HG03045 (cell line): ENCODE results near the gene RNF151.
A peak's percentile ranks its signal among the peaks of the same experiment; 100 is the strongest.

Experiments
- ATAC-seq: cut with Tn5 transposase; IDR thresholded peaks from one replicate; pipeline ENCODE4 v1.9.1; 2021; ENCODE audit warnings: mild to moderate bottlenecking, moderate library complexity; ENCODE audit not compliant: unreplicated experiment

Gene RNF151

DNA sequence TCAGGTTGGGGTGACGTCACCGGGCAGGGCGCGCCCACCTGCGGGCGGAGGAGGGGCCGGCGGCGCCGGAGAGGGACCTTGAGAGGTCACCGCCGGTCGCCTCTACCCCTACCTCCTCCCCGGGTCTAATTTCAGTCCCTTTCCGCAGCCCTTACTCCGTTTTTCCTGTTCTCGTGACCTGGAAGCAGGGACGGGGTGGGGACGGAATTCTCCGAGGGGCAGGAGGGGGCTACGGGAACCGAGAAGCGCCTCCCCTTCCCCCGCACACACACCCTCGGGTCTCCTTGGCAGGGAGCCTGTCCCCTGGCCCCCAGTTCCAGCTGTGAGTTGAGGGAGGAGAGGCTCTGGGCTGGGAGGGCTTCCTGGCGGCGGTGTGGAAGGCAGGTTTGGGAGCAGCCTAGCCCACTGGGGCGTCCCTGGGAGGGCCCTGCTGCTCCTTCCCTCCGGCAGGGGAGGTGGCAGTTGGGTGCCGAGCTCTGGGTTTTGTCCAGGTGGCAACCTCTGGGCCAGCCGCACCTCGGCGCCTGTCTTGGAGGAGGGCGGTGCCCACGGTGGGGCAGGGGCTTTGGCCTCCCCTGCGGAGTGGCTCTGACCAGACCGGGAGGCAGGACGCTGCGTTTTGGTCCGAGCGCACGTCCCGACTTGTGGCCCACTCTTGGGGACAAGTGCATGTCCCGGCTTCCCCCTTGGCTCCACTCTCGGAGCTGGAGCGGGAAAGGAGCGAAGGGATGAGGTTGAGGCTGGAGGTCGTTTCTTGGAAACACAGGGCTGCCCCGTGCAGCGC, 23.9 kb downstream of the RNF151 start:
- no peak for ATAC-seq

DNA sequence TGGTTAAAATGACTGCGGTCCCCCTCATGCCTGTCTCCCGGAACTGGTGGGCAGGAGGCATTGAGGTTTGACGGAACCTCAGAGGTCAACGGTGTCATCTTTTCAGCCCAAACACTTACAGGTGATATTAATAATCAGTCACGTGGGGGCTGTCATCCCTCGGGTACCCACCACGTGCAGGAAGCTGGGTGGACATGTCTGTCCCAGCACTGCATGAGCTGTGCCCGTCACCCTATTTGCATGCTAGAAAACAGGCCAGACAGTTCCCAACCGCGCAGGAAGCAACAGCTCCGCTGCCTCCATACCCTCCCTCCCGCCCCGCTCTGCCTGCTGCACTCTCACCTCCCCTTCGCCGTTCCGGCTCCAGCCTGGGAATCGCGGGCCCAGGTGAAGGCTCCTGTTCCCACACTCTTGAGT, 24.5 kb downstream of the RNF151 start:
- no peak for ATAC-seq

DNA sequence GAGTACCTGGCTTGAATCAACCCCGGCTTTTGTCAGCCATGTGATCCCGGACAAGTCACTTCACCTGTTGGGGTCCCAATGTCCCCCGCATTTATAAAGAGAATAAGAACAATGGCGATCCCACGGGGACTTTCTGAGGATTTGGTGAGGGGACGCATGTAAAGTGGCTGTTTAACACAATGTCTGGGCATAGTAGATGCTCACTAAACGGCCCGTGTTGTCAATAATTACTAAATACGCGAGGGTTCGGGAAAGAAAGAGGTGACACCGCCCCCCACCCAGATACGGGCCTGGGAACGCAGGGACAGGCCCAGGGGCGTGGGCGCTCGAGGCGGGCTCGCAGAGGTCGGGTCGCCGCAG, 24.9 kb downstream of the RNF151 start:
- no peak for ATAC-seq

DNA sequence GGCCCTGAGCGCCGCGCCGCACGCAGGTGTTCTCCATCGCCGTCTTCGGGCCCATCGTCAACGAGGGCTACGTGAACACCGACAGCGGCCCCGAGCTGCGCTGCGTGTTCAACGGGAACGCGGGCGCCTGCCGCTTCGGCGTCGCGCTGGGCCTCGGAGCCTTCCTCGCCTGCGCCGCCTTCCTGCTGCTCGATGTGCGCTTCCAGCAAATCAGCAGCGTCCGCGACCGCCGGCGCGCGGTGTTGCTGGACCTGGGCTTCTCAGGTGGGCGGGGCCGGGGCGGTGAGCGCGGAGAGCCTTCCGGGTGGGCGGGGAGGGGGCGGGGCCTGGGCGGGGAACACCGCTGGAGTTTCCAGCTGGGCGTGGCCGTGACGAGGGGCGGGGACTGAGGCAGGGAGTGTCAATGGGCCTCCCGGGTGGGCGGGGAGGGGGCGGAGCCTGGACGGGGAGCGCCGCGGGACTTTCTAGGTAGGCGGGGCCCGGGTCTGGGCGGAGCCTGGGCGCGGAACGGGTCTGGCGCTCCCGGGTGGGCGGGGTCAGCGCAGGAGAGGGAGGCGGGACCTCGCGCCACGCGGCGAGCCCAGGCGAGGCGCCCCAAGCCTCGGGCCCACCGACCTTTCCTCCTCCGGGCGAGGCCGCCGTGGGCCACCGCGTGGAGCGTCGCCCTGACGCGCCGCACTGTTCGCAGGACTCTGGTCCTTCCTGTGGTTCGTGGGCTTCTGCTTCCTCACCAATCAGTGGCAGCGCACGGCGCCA, 25.5 kb downstream of the RNF151 start:
- peak; percentile 50 for ATAC-seq

DNA sequence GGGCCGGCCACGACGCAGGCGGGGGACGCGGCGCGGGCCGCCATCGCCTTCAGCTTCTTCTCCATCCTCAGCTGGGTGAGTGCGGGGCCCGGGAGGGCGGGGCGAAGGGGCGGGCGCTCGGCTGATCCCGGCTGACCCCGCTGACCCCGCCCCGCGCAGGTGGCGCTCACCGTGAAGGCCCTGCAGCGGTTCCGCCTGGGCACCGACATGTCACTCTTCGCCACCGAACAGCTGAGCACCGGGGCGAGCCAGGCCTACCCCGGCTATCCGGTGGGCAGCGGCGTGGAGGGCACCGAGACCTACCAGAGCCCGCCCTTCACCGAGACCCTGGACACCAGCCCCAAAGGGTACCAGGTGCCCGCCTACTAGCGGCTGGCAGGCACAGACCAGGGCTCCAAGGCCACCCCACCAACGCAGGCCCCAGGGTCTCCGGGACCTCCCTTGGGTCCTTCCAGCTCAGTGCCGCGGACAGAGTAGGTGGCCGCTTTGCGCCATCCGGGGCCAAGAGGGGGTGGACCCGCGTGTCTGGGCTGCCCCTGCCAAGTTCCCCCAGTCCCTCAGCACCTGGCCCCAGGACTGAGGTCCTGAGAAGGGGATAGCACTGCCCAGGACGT, 26.2 kb downstream of the RNF151 start:
- ATAC-seq: peak; percentile 7

DNA sequence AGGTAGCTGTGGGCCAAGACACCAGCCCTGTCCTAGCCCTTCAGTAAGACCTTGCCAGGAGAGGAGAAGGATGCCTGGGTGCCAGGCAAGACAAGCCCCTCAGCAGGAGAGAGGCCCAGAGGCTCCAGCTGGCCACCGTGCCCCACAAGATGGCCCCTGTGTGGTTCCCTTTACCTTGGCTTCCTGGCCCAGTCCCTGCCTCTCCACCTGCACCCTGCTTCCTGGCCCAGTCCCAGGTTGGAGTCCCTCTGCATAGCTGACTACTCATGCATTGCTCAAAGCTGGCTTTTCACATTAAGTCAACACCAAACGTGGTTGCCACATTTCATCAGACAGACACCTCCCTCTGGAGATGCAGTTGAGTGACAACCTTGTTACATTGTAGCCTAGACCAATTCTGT, 27.1 kb downstream of the RNF151 start:
- no peak for ATAC-seq

DNA sequence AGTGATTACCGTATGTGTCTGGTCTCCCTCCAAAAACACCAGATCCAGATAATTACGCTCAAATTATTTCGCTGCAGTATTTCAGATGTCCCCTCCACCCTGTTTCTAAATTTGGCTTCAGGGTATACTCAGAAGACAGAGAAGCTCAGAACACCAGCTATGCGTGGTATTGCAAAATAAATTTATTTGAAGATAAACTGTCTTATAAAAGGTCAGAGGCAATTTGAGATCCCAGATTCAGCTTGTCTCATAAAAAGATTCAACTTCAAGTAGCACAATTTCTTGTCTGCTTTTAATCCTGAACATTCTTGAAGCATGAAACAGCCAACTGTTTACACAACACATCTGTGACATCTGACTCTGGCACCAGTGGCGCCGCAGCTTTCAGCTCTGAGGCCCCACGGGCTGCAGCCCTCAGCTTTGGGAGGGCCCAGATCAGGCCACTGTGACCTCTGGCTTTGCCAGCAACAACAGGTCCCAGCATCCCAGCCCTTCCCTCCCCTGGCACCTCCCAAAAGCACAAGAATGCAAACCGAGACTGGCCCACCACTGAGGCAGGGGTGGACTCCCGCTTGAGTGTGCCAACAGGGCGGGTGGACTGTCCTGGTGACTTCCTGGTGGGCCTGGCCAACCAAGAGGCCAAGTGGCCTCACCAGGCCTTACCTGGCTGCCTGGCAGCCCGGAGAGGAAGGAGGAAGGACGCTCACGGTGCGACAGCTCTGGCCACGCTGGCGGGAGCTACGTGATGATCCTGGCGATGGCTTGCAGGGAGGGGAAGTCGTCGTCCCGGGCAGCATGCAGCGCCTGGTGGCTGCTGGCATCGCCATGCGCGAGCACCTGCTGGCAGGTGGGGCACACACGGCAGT, 31.1 kb downstream of the RNF151 start:
- no peak for ATAC-seq

DNA sequence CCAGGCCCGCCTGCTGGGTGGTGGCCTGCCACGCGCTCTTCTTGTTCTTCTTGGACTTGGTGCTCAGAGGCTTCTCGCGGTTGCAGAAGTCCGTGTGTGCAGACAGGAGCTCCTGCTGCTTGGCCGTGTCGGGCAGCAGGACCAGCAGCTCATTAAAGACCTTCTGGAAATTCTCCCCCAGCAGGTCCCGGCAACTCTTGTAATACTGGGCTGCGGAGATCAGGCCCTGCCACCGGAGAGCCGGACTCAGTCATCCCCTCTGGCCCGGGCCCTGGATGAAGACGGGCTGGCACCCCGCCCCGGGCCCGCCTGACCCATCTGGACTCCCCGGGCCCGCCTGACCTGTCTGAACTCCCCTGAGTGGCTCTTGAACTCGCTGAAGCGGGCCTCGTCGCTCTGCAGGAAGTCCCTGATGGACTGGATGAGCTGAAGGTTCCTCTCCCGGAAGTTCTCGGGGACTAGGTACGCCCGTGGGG, 31.7 kb downstream of the RNF151 start:
- ATAC-seq: no peak

DNA sequence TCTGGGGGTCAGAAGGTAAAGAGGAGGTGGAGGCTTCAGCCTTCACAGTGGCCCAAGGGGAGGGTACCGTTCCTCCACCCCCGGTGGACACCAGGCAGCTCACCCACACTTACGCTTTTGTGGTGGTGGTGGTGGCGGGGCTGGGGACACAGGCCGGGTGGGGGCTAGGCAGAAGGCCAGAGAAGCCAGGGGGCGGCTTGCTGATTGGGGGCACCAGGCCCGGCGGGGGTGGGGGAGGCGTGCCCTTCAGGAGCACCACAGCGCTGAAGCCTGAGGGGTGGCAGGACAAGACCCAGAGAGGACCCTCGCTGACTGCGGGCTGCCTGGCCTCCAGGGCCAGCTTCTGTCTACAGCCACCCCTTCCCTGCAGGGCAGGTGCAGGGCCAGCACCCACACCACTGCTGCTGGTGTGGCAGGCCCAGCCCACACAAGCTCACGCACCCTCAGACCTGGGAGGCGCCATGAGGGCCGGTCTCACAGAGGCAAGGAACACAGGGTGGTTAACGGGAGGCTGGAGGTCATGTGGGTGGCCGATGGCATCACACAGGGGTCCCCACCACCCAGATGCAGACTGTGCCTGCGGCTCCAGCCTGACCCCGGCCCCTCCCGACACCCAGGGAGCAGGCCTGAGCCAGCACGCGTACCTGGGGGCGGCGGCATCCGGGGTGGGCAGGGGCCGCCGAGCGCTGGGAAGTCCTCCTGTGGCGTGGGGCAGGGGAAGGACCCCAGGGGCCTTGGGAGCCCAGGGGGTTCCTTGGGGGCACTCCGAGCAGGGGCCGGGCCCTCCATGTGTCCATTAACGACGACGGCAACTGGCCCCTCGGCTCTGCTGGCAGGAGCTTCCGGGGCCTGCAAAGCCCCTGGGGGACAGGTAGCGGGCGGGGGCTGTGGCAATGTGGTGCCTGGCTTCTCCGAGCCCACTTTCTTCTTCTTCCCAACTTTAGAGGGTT, 32.5 kb downstream of the RNF151 start:
- no peak for ATAC-seq

DNA sequence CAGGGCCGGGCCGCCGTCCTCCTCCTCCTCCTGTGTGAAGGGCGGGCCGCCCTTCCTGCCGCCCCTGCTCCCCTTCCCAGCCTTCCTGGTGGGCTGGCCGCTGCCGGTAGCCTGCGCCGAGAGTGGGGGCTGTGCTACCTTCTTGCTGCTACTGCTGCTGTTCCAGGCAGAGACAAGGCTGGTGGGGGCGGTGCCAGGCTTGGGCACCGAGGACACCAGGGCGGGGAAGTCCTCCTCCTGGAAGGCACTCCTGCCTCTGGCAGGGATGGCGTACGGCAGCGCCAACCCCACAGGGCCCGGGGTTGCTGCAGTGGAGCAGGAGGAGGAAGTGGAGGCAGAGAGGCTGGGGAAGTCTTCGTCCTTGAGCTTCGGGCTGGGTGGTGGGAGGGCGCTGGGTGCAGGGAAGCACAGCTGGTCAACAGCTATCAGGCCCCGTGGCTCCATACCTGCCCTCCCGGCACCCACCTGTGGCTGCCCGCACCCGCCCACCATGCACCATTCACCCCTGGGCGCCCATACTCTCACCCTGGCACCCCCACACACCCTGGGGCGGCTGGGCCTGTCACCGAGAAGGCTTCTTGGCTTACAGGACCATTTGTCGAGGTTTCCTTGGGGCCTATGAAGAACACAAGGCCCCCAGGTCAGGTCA, 33.3 kb downstream of the RNF151 start:
- no peak for ATAC-seq

DNA sequence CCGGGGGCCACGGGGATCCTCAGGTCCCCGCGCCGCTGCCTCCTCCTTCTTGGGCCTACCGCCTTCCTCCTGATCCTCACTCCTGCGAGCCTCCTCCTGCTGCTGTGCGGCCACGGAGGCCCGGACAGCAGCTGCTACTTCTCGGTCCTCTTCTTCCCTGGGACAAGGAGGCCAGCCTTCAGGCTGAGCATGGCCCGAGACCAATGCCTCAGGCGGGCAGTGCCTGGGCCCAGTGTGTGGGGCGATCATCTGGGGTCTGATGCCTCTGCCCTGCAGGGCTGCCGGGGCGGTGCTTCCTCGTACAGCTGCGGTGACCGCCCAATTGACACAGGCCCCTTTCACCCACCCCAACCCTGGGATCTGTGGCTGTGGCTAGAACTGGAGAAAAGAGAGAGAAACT, 34.4 kb downstream of the RNF151 start:
- no peak for ATAC-seq

DNA sequence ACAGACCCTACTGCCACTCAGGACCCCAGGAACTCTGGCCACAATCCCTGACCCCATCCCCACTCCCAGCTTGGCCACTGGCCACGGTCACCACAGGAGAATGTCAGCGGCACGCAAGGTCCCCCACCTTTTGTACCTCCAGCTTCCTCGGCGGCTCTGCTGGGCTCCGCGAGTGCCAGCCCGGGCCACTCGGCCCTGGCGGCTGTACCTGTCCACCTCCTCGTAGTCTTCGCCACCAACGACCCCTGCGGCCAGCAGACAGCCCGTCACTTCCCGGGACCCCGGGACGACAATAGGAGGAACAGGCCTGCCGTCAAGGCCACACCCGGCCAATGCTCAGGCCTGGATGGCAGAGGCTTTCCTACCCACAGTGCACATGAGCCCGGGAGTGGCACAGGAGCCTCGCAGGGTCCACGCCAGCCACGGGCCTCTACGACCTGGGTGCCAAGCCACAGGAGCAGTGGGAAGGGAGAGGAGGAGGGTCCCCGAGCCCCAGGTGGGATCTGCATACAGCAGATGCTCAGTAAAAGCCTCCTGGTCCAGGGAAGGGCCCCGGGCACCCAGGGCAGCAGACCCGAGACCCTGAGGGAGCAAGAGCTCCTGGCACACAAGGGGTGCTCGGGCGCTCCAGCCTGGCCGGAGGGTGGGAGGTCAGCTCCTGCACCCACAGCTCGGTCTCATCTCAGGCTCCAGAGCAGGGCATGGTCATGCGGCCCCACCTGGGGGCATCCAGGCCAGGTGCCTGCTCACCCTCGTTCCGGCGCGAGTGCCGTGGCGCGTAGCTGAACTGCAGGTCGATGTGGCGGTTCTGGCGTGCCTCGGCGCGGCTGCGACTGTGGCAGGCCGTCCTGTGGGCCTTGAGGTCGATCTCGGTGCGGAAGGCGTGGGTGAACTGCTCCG, 35.0 kb downstream of the RNF151 start:
- ATAC-seq: no peak

DNA sequence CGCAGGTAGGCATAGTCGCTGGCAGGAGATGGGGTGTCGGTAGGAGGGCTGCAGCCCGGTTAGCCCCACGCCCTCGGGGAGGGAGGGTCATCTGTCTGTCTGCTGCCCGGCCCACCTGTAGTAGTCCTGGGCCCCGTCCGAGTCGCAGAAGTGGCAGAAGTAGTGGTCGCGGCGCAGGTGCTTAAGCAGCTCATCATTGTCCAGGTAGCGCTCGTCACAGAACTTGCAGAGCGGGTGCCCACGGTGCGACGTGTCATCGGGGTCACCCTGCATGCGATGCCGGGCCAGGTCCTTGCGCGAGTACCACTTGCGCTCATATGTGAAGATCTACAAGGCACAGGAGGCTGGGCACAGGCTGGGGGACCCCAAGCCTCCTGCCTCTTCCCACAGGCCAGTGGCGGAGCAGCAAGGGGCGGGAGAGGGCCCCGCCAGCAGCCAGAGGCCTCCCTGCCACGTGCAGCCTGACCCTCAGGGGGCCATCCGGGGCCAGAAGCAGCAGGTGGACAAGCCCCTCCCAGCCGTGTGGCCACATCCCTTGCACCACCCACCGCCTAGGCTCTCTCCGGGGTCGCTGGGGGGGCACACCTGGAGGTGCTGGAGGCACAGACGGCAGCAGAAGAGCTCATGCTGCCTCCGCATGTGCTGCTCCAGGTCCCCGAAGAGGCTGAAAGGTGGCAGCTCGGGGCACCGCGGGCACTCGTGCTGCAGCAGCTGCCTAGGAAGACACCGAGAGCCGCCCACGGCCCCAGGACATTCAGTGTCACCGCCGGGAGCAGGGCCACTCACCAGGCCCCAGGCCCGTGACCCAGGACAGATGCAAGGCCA, 36.0 kb downstream of the RNF151 start:
- ATAC-seq: no peak

DNA sequence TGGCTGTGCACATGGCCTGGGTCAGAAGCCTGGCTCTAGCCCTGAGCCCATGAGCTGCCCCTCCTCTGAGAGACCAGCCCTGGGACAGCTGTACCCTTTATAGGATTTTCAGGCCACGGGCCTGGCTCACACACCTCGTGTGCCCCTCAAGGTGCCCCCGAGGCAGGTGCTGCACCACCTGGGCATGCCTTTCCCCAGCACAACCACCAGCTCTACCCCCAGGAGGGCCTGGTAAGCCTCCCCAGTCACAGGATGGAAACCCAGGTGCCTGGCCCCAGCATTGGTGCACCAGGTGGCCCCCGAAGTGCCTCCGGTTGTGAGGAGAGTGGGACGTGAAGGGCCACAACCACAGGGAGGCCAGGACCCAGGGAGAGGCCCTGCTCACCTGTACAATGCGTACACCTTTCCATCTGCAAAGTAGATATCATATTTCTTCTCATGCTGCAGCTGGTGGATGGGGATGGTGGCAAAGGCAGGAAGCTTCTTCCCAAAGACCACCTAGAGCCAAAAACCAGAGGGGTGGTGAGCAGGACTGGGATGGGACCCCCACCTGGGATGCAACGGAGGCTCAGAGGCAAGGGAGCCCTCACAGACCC, 36.7 kb downstream of the RNF151 start:
- ATAC-seq: no peak

DNA sequence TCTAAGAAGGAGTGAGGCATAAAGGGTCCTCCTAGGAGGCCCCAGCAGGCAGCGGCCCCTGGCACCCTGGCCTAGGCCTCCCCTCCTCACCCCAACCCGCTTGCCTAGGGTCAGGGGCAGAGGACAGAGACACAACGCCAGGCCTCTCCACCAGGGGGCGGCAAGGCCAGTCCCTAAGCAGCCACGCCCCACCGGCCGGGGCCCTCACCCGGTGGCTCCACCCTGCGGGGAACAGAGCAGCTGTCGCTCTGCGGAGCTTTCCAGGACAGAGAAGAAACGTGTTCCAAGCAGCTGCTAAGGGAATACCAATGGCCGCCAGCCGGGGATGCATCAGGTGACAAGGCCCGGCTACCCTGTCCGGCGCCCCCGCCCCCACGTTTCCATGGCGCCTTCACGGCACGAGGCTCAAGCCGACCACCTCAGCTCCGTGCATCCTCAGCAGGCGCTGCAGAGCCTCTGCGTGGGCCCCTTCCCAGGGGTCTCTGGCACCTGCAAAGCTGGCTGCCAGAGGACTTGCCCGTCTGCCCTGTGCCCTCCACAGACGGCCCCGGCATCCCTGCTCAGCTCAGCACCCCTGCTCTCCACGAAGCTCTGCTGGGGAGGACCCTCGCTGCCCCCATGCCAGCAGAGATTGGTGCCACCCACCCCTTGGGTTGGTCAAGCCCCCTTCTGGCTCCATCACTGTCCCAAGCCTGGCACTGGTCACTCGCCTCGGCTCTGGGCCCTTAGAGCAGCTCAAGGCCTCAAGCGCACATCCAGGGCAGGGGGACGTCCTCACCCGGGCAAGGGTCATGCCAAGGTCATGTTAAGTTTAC, 37.4 kb downstream of the RNF151 start:
- ATAC-seq: peak; percentile 61

DNA sequence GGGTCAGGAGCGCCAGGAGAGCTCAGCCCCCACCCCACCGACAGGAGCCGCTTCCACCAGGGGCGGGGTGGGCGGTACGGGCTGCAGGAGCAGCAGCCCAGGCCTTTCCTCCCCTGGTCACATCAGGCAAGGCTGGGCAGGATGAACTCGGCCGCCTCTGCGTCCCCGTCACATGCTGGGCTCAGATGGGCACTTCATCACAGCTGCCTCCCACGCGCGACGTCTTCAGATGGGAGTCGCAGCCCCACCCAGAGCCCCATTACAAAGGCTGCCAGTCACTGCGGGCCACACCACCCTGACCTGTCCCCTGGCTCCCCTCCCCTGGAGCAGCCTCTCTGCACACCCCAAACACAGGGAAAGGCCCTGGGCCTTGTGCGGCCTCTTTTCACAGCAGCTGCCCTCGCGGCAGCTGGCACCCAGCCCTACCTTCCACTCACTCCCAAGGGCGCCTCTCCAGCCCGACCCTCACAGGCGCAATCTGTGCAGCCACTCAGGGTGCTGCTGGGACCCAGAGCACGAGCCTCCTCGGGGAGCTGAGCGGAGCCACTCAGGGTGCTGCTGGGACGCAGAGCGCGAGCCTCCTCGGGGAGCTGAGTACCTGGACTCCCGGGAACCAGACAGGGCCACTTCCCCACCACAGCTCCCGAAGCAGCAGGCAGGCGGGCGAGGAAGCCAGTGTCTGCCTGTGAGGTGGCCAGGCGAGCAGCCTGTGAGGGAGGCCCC, 38.3 kb downstream of the RNF151 start:
- ATAC-seq: no peak
